H9 (cell line): ENCODE measurements around the gene DDX1. TPM values are rescaled to one million over a fixed set of nuclear protein-coding genes. Genes with fewer than 3 reads are reported as not detected.

Source experiments
- DNase-seq: peaks from one replicate; pipeline ENCODE4 v3.0.0-alpha.2; 2017
- H2AFZ ChIP-seq: one replicate; pipeline ENCODE4 v1.6.1; 2013; ENCODE audit warnings: mild to moderate bottlenecking, low read length, control low read depth, moderate library complexity
- H2AK5ac ChIP-seq: 2 replicates; pipeline ENCODE4 v1.6.1; 2013; ENCODE audit warnings: low read length, control low read depth, mixed read lengths; ENCODE audit not compliant: insufficient read length
- H2BK120ac ChIP-seq: one replicate; pipeline ENCODE4 v1.6.1; 2013; ENCODE audit warnings: low read depth, mild to moderate bottlenecking, low read length, control low read depth, inconsistent platforms; ENCODE audit not compliant: poor library complexity, severe bottlenecking
- H2BK12ac ChIP-seq: 2 replicates; pipeline ENCODE4 v1.6.1; 2013; ENCODE audit warnings: low read length, control low read depth, mixed read lengths, low read depth; ENCODE audit not compliant: insufficient read length
- H2BK15ac ChIP-seq: 2 replicates; pipeline ENCODE4 v1.6.1; 2013; ENCODE audit warnings: low read depth, low read length, control low read depth
- H2BK20ac ChIP-seq: one replicate; pipeline ENCODE4 v1.6.1; 2013; ENCODE audit warnings: low read depth, mild to moderate bottlenecking, low read length, control low read depth, inconsistent platforms; ENCODE audit not compliant: poor library complexity, severe bottlenecking
- H2BK5ac ChIP-seq: 2 replicates; pipeline ENCODE4 v1.6.1; 2013; ENCODE audit warnings: low read length, control low read depth, mixed read lengths; ENCODE audit not compliant: insufficient read length
- H3K14ac ChIP-seq: 2 replicates; pipeline ENCODE4 v1.6.1; 2013; ENCODE audit warnings: low read length, control low read depth; ENCODE audit not compliant: insufficient read depth
- H3K18ac ChIP-seq: 2 replicates; pipeline ENCODE4 v1.6.1; 2013; ENCODE audit warnings: low read depth, mild to moderate bottlenecking, mixed read lengths, low read length, control low read depth; ENCODE audit not compliant: insufficient read length
- H3K23ac ChIP-seq: 2 replicates; pipeline ENCODE4 v1.6.1; 2013; ENCODE audit warnings: low read length, control low read depth, mixed read lengths, low read depth; ENCODE audit not compliant: insufficient read length
- H3K23me2 ChIP-seq: 2 replicates; pipeline ENCODE4 v1.6.1; 2013; ENCODE audit warnings: low read depth, mild to moderate bottlenecking, mixed read lengths, low read length, control low read depth; ENCODE audit not compliant: insufficient read length, poor library complexity, severe bottlenecking
- H3K27ac ChIP-seq: 2 replicates; pipeline ENCODE4 v1.5.1; 2013; ENCODE audit warnings: low read length, control low read depth, mixed read lengths, low read depth; ENCODE audit not compliant: insufficient read length
- H3K27me3 ChIP-seq: 2 replicates; pipeline ENCODE4 v1.6.1; 2013; ENCODE audit warnings: low read length, control low read depth, inconsistent platforms; ENCODE audit not compliant: insufficient read depth
- H3K4ac ChIP-seq: 2 replicates; pipeline ENCODE4 v1.6.1; 2013; ENCODE audit warnings: low read depth, mild to moderate bottlenecking, control low read depth, inconsistent platforms, low read length, moderate library complexity
- H3K4me1 ChIP-seq: 2 replicates; pipeline ENCODE4 v1.6.1; 2013; ENCODE audit warnings: low read length, control low read depth, inconsistent platforms; ENCODE audit not compliant: insufficient read depth
- H3K4me2 ChIP-seq: 2 replicates; pipeline ENCODE4 v1.6.1; 2013; ENCODE audit warnings: low read length, control low read depth, mixed read lengths; ENCODE audit not compliant: insufficient read length, insufficient read depth
- H3K56ac ChIP-seq: 2 replicates; pipeline ENCODE4 v1.6.1; 2013; ENCODE audit warnings: low read depth, mild to moderate bottlenecking, mixed read lengths, low read length, control low read depth; ENCODE audit not compliant: insufficient read length
- H3K79me1 ChIP-seq: 2 replicates; pipeline ENCODE4 v1.6.1; 2013; ENCODE audit warnings: low read depth, mild to moderate bottlenecking, moderate library complexity, low read length, control low read depth, inconsistent platforms; ENCODE audit not compliant: insufficient read depth, poor library complexity, severe bottlenecking
- H3K79me2 ChIP-seq: 2 replicates; pipeline ENCODE4 v1.6.1; 2013; ENCODE audit warnings: low read length, control low read depth, inconsistent platforms; ENCODE audit not compliant: insufficient read depth
- H3K9ac ChIP-seq: 2 replicates; pipeline ENCODE4 v1.6.1; 2013; ENCODE audit warnings: low read length, control low read depth, mixed read lengths; ENCODE audit not compliant: insufficient read length; ENCODE audit errors: extremely low read depth
- H3K9me3 ChIP-seq: one replicate; pipeline ENCODE4 v1.6.1; 2013; ENCODE audit warnings: low read depth, low read length, inconsistent platforms; ENCODE audit not compliant: control insufficient read depth
- H3T11ph ChIP-seq: one replicate; pipeline ENCODE4 v1.6.1; 2013; ENCODE audit warnings: mild to moderate bottlenecking, low read length, control low read depth, inconsistent platforms
- H4K20me1 ChIP-seq: one replicate; pipeline ENCODE4 v1.6.1; 2013; ENCODE audit not compliant: control insufficient read depth, insufficient read length, insufficient read depth
- H4K5ac ChIP-seq: 2 replicates; pipeline ENCODE4 v1.6.1; 2013; ENCODE audit warnings: low read depth, mild to moderate bottlenecking, mixed read lengths, low read length, control low read depth; ENCODE audit not compliant: insufficient read length
- H4K8ac ChIP-seq: replicated peaks from 2 replicates; pipeline ENCODE4 v1.6.1; 2013; ENCODE audit warnings: low read length, control low read depth, mixed read lengths, low read depth; ENCODE audit not compliant: insufficient read length
- H4K91ac ChIP-seq: 2 replicates; pipeline ENCODE4 v1.6.1; 2013; ENCODE audit warnings: low read depth, mild to moderate bottlenecking, moderate library complexity, mixed read lengths, low read length, control low read depth; ENCODE audit not compliant: insufficient read length
- H3K27ac Mint-ChIP-seq, 3 experiments: 2 replicates in 2 of 3; 3 replicates in 1 of 3; pipeline ENCODE4 v1.8.0; 2020 to 2021; ENCODE audit warnings: mixed read lengths in 3 of 3, mild to moderate bottlenecking in 1 of 3, moderate library complexity in 1 of 3
- H3K27me3 Mint-ChIP-seq: 2 replicates; pipeline ENCODE4 v1.8.0; 2021; ENCODE audit warnings: low read depth, mild to moderate bottlenecking, moderate library complexity, mixed read lengths
- H3K36me3 Mint-ChIP-seq, 3 experiments: 2 replicates in 2 of 3; 3 replicates in 1 of 3; pipeline ENCODE4 v1.8.0; 2020 to 2021; ENCODE audit warnings: low read depth in 3 of 3, mixed read lengths in 3 of 3; ENCODE audit not compliant: insufficient read depth in 1 of 3
- H3K4me1 Mint-ChIP-seq, 2 experiments: 2 replicates each; pipeline ENCODE4 v1.8.0; 2020; ENCODE audit warnings: mixed read lengths in 2 of 2
- H3K4me3 Mint-ChIP-seq, 2 experiments: 2 replicates in 1 of 2; 3 replicates in 1 of 2; pipeline ENCODE4 v1.8.0; 2020 to 2021; ENCODE audit warnings: mild to moderate bottlenecking in 2 of 2, mixed read lengths in 2 of 2, moderate library complexity in 1 of 2
- H3K9me3 Mint-ChIP-seq, 2 experiments: 2 replicates in 1 of 2; 3 replicates in 1 of 2; pipeline ENCODE4 v1.8.0; 2020; ENCODE audit warnings: mild to moderate bottlenecking in 2 of 2, mixed read lengths in 2 of 2, moderate library complexity in 1 of 2
- total RNA-seq: library from RNA; stranded (reverse); gene quantifications from 2 replicates; pipeline ENCODE4 v1.2.1, GENCODE V29; 2021
- TF ChIP-seq, protein P1 (sequence below): fragments of 200-600 bp; sonication (generic); conservative IDR thresholded peaks from 3 replicates; pipeline ENCODE4 v1.8.0; 2021; ENCODE audit warnings: antibody characterized with exemption, mild to moderate bottlenecking

Gene DDX1
- total RNA-seq, 1 experiment from 2014 or later, result 120 TPM

DNA sequence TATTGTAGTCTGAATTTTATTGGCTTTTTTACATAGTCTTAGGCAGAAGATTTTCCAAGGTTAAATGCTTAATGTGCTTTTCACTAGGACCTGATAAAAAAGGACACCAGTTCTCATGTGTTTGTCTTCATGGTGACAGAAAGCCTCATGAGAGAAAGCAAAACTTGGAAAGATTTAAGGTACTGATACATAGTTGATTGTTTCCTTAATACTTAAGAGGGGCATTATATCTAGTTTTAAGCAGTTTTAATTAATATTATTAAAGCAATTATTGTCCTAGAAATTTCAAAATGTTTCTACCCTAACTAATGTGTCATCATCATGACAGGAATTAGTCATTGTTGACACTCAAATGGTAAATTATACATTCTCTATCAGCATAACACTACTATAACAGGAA lies 35.3 kb downstream of the DDX1 start:
- Histone ChIP-seq H2BK20ac (no peak overlapping the region), H4K91ac (no peak overlapping the region), H3K14ac (no peak overlapping the region), H3K9me3 (no peaks in the 10 kb centered on the region), H4K8ac (no peak overlapping the region), H2AK5ac (no peak overlapping the region), H3K27me3 (no peaks in the 10 kb centered on the region), H4K20me1 (no peaks in the 10 kb centered on the region), H3K79me2 (no peaks in the 10 kb centered on the region), H3K9ac (no peak overlapping the region), H3K23me2 (no peaks in the 10 kb centered on the region), H3T11ph (no peak overlapping the region), H2BK15ac (no peak overlapping the region), H2BK12ac (no peak overlapping the region), H3K27ac (no peak overlapping the region), H3K4ac (no peak overlapping the region), H3K23ac (no peak overlapping the region), H4K5ac (no peak overlapping the region), H2AFZ (no peak overlapping the region), H3K79me1 (no peaks in the 10 kb centered on the region), H2BK120ac (no peak overlapping the region), H3K18ac (no peak overlapping the region), H3K56ac (no peak overlapping the region), H3K4me1 (no peaks in the 10 kb centered on the region), H2BK5ac (no peak overlapping the region), H3K4me2 (no peak overlapping the region)
- TF ChIP-seq, protein P1, sequence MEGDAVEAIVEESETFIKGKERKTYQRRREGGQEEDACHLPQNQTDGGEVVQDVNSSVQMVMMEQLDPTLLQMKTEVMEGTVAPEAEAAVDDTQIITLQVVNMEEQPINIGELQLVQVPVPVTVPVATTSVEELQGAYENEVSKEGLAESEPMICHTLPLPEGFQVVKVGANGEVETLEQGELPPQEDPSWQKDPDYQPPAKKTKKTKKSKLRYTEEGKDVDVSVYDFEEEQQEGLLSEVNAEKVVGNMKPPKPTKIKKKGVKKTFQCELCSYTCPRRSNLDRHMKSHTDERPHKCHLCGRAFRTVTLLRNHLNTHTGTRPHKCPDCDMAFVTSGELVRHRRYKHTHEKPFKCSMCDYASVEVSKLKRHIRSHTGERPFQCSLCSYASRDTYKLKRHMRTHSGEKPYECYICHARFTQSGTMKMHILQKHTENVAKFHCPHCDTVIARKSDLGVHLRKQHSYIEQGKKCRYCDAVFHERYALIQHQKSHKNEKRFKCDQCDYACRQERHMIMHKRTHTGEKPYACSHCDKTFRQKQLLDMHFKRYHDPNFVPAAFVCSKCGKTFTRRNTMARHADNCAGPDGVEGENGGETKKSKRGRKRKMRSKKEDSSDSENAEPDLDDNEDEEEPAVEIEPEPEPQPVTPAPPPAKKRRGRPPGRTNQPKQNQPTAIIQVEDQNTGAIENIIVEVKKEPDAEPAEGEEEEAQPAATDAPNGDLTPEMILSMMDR, result no peak
- peaks cover 32 to 78% (median 73%) of the 10 kb centered on the region in 3 experiments; a peak in 6 of 7 replicates for H3K36me3 Mint-ChIP-seq
- H3K27me3 Mint-ChIP-seq, result no peaks in the 10 kb centered on the region
- no peaks in the 10 kb centered on the region for H3K4me1 Mint-ChIP-seq
- H3K9me3 Mint-ChIP-seq, result no peaks in the 10 kb centered on the region
- H3K27ac Mint-ChIP-seq, result no peak overlapping the region
- no peak overlapping the region for H3K4me3 Mint-ChIP-seq
- DNase-seq, result no peak
